HCEC 1CT (cell line): ENCODE data around the gene NT5DC2.
"Not testable (repeated sequence)": the region's sequence is repeated elsewhere in the genome, so short reads cannot be mapped to it uniquely, and the experiment has no call there.

ENCODE experiments used
- DNase-seq: peaks from one replicate; pipeline ENCODE4 v3.0.0-alpha.2; 2017

Gene NT5DC2

GRCh38 chr3:52537165-52537620, 3.5 kb upstream of the NT5DC2 start:
- DNase-seq, result no peak

- peak; percentile 98 for DNase-seq
Measured at GRCh38 chr3:52536369-52537164, 2.9 kb upstream of the NT5DC2 start, which contains the start of gene UQCC5. Gene UQCC5, plus strand, starts transcription at chr3:52536605. Its CDS starts 151 bp downstream, at chr3:52536756.

- DNase-seq, result no peak
Measured at GRCh38 chr3:52536112-52536368, 2.4 kb upstream of the NT5DC2 start.

GRCh38 chr3:52535411-52536111, 1.9 kb upstream of the NT5DC2 start:
- DNase-seq, result no peak

- no peak for DNase-seq
Measured at GRCh38 chr3:52534281-52535183, 875 bp upstream of the NT5DC2 start.

DNA sequence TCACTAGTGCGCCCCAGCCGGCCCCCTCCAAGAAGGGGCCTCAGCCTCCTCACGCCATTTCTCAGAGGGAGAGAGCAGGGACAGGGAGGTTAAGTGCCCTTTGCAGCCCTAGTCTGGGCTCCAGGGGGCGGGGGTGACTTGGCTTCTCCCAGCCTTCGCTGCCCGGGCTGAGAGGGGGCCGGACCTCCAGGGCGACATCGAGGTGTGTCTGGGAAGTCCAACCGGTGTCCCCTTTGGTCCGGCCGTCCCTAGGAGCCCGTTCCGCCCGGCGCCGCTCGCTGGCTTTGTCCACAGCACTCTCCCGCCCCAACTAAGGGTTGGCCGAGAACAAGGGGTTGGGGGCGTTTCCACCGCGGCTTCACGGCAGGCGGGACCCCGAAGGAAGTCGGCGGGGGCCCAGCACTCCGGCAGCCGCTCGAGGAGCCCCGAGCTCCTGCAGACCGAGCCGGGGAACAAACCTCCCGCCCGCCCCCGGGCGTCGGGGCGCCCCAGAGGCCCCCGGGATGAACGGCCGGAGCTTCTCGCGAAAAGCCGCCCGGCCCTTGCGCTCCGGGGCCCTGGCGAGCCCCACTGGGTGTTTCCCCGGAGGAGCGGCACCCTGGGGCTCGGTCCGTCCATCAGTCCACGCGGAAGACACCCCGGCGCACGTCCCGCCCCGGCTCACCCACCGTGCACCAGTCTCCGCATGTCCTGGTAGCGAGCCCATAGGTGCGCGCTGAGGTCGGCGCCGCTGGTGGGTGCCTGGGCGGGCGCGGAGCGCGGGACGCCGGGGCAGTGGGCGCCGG, 627 bp downstream of the NT5DC2 start:
- no peak for DNase-seq

DNA sequence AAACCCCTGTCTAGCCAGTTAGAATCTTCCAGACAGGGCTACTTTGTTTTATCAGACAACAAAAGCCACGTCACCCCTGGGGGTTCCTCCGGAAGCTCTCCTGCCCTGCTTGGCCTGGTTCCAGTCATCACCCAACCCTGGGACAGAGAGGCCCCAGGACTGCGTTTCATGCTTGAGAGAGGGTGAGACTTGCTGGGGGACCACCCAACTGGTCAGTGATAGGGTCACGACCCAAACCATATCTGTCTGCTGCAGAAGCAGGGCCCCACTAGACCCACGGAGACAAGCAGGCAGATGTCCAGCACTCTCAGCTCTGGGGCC, 1.2 kb downstream of the NT5DC2 start:
- DNase-seq, result peak; percentile 30

DNA sequence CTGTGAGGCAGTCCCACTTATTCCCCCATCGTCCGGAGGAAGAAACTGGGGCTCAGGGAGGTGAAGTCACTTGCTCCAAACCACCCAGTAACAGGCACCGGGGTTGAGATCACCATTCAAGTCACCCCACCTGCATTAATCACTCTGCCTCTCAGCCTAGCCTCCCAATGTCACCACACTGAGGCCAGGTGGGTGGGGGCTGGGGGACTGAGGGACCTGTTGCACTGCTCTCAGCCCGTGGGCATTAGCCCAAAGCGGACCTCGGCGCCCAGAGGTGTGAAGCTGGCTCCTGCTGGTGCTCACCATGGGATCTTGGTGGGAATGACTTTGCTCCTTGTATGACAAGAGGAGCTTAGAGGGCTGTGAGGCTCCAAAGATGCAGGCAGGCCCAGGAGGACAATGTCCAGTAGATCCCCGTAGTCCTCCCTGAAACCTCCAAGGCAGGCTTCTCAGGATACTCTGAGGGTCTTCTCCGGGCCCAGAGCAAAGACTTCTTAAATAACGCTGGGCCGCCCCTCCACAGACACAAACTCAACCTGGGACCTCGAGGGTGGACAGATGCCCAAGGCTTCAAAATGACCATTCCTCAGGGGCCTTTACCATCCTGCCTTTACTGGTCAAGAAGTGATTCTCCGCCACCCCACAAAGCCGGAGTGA, 1.7 kb downstream of the NT5DC2 start:
- no peak for DNase-seq

DNA sequence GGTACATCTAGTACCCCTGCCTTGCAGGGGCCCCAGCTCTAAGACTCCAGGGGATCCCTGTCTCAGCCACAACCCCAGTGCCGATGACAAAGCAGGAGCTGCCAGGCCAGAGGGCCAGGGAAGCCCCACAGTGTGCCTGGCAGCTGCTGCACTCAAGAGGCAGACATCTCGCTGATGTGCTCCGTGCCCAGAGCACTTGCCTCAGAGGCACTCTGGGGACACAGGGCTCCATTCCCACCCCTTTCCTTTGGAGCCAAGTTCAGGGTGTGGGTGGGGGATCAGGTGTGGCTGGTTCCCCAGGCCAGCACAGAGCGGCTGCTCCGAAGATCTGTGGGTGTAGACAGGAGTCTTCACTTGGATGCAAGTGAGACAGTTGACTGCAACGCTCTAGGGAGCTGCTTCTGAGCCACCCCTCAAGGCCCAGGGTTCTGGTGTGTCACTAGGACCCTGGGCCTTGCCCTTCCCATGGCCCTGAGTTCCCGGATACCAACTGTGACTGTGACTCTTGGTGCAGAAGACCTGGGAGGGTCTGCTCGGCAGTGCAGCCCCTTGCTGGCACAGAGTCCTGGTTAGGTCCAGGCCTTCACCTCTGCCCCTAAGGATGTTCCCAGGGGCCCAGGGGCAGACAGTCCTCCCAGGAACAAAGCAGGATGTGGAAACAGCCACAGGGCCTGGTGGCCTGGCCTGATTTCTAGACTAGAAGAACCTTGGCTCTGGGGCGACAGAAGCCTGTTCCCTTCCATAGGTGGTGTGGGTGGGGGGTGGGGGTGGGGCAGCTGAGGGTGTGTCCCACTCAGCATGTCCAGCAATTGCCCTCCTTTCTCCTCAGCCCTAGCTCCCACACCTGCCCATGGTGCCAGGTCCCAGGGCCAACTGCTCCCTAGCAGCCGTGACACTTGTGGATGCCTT, 2.5 kb downstream of the NT5DC2 start:
- DNase-seq, result no peak

- no peak for DNase-seq
Measured at GRCh38 chr3:52529376-52530333, 4.0 kb downstream of the NT5DC2 start.

- no peak for DNase-seq
Measured at GRCh38 chr3:52528586-52529375, 4.9 kb downstream of the NT5DC2 start.

GRCh38 chr3:52527732-52528585, 5.7 kb downstream of the NT5DC2 start:
- no peak for DNase-seq

DNA sequence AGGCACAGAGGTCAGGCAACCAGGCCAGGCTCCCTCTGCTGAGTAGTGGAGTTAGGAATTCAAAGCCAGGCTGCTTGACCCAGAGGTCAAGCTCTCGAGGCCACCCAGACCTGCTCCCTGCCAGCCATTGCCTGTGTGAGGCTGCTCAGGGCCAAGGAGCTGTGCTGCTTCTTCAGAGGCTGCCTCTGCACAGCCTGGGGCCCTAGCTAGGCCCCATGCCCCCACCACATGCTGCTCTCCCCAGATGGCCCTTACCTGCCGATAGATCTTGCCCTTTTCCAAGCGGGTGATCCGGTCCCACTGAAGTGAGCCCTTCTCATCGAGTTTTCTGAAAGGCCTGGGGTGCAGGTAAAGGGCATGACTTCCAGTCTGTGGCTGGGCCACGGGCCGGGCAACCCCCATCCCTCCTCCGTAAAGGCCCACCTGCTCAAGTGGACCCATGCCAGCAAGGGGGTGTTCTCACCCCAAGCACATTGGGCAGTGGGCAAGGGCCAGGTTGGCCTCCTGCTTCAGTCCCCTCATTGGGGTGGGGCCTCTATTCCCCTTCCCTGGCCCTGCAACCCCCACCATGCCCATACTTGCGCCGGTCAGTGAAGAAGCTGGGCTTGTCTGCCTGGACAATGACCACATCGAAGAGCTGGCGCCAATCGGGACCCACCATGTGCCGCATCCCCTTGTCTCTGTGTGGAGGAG, 6.5 kb downstream of the NT5DC2 start:
- peak; percentile 68 for DNase-seq

- DNase-seq, result not testable (repeated sequence)
Measured at GRCh38 chr3:52526671-52527038, 7.0 kb downstream of the NT5DC2 start.

GRCh38 chr3:52525680-52526561, 7.7 kb downstream of the NT5DC2 start:
- DNase-seq, result no peak
